Measurements from ENCODE around the gene PDE6D. TPM values are rescaled to one million over a fixed set of nuclear protein-coding genes. Genes with fewer than 3 reads are reported as not detected.
A peak's percentile ranks its signal among the peaks of the same experiment; 100 is the strongest.

PDE6D gene
- total and polyA plus RNA-seq, 2 of the 13 experiments (the other 11 are each of a cell fraction or from before 2014, with no cell fraction given) = 14.1 to 23.2 TPM

- Histone ChIP-seq H2AFZ (ENCODE audit: low read length) (no peak overlapping the region), H3K79me2 (ENCODE audit: insufficient read depth, low read length) (no peaks in the 10 kb centered on the region), H3K4me2 (ENCODE audit: low read depth, low read length) (no peak overlapping the region), H3K4me3 (replicated peaks in 1 of 3; ENCODE audit: insufficient read depth in 1 of 3, low read depth in 2 of 3, low read length in 3 of 3) (no peak overlapping the region), H3K27ac (ENCODE audit: extremely low read length, insufficient read depth, low read length) (no peak overlapping the region), H4K20me1 (ENCODE audit: insufficient read depth, low read length) (no peaks in the 10 kb centered on the region), H3K27me3 (ENCODE audit: control insufficient read depth in 1 of 2, insufficient read depth in 2 of 2, low read length in 2 of 2) (peaks cover 4 to 25% of the 10 kb centered on the region in 2 experiments; a peak in 3 of 5 replicates), H3K36me3 (replicated peaks in 1 of 2; ENCODE audit: control insufficient read depth in 1 of 2, insufficient read depth in 2 of 2, low read length in 2 of 2) (no peaks in the 10 kb centered on the region), H3K4me1 (ENCODE audit: insufficient read depth, low read length) (peaks cover 49% of the 10 kb centered on the region), H3K9me3 (ENCODE audit: low read length) (no peaks in the 10 kb centered on the region), H3K9ac (ENCODE audit: insufficient read depth, low read depth, low read length) (no peak overlapping the region)
- ATAC-seq (no peak), FAIRE-seq (no peak), DNase-seq (ENCODE audit: low spot score) (no peak)
- POLR2A ChIA-PET = interaction anchor here (0.7 to 5.3 kb wide), 3 partner anchors 10 to 19 kb away, joined by 4 to 44 read pairs (median 5); no protein-coding TSS in a partner anchor
- CTCF ChIA-PET (ENCODE audit: low intra/inter-chr PET ratio, low total read pairs) = no interaction called here
- in situ Hi-C loops (cut with HindIII; ENCODE audit: extremely low pct_ligation_motif_present, low pct_unique_long_range_greater_than_20kb) = no loop called here
- TF ChIP-seq REL (CRISPR knock-in tag; conservative IDR thresholded peaks at IDR 0.05) = no peak
- TF ChIP-seq ZNF724P (CRISPR knock-in tag; IDR thresholded peaks at IDR 0.05; ENCODE audit: borderline replicate concordance) = no peak
- BruUV-seq (replicated peaks) = no TSS peak
- 23% methylated on average over 9 of the region's 9 CpGs for WGBS (ENCODE audit: low lambda C conversion rate)
- intact Hi-C loops (cut with micrococcal nuclease; ENCODE audit: unreplicated experiment) = no loop called here
Observed at GRCh38 chr2:231691251-231691772, 89.8 kb downstream of the PDE6D start.

DNA sequence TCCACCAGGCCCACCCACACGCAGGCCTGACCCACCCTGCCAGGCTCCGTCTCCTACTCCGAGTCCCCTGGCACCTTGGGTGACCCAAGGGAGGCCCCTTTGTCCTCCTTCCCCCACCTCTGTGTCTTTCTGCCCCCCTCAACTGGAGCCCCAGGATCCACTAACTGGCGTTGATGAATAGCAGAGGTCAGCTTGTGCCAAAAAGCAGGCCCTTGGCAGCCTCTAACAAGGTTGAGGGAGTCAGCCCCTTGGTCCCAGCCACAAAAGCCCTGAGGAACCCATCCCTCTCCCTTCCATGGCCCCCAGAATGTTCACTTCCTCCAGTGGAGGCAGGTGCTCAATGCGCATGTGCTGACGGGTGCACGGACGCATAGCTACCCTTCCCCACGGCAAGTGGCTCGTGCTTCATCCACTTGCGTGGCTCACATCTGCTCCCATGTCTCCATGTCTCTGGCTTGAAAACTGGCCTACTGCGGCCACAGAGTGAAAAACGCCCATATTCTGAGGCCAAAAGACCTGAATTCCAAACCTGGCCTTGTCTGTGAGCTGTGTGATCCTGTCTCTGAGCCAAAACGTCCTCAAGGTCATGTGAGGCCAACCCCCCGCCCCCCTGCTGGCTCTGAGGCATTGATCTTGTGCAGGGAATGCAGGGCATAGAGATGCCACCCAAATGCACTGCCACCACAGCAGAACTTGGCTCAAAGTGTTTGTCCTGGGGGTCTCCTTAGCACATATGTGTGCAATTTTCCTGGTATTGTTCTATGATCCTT lies 91.8 kb downstream of the PDE6D start:
- peaks cover 4 to 33% of the 10 kb centered on the region in 2 experiments; a peak in 3 of 5 replicates for H3K27me3 ChIP-seq (ENCODE audit: control insufficient read depth in 1 of 2, insufficient read depth in 2 of 2, low read length in 2 of 2)
- CTCF ChIA-PET (ENCODE audit: low intra/inter-chr PET ratio, low total read pairs) = no interaction called here

More for the DNA sequence above, 91.8 kb downstream of the PDE6D start:
- Histone ChIP-seq H3K36me3 (replicated peaks in 1 of 2; ENCODE audit: control insufficient read depth in 1 of 2, insufficient read depth in 2 of 2, low read length in 2 of 2) (no peaks in the 10 kb centered on the region), H3K4me2 (ENCODE audit: low read depth, low read length) (no peak overlapping the region), H3K9ac (ENCODE audit: insufficient read depth, low read depth, low read length) (no peak overlapping the region), H3K4me3 (replicated peaks in 1 of 3; ENCODE audit: insufficient read depth in 1 of 3, low read depth in 2 of 3, low read length in 3 of 3) (no peak overlapping the region), H3K79me2 (ENCODE audit: insufficient read depth, low read length) (no peaks in the 10 kb centered on the region), H4K20me1 (ENCODE audit: insufficient read depth, low read length) (no peaks in the 10 kb centered on the region), H3K9me3 (ENCODE audit: low read length) (no peaks in the 10 kb centered on the region), H3K27ac (ENCODE audit: extremely low read length, insufficient read depth, low read length) (no peak overlapping the region), H2AFZ (ENCODE audit: low read length) (no peak overlapping the region), H3K4me1 (ENCODE audit: insufficient read depth, low read length) (peaks cover 47% of the 10 kb centered on the region)
- intact Hi-C loops (cut with micrococcal nuclease; ENCODE audit: unreplicated experiment) = no loop called here
- WGBS (ENCODE audit: low lambda C conversion rate) = 65% methylated on average over 15 of the region's 15 CpGs
- in situ Hi-C loops (cut with HindIII; ENCODE audit: extremely low pct_ligation_motif_present, low pct_unique_long_range_greater_than_20kb) = no loop called here
- DNase-seq (ENCODE audit: low spot score) = no peak
- no peak for FAIRE-seq
- POLR2A ChIA-PET = interaction anchor here (1.0 to 5.3 kb wide), 6 partner anchors 14 to 24 kb away, joined by 3 to 44 read pairs (median 9); partner anchors contain the start of gene PTMA
- ATAC-seq = no peak
- TF ChIP-seq ELF1 (CRISPR knock-in tag; IDR thresholded peaks at IDR 0.05) (no peak), DNMT3B (CRISPR knock-in tag; conservative IDR thresholded peaks at IDR 0.05) (no peak), ZNF788 (CRISPR knock-in tag; IDR thresholded peaks at IDR 0.05; ENCODE audit: borderline replicate concordance) (0 out of 2 replicates have a peak, but pooled peaks have one; percentile 21), DPF2 (CRISPR knock-in tag; IDR thresholded peaks at IDR 0.05; ENCODE audit: borderline replicate concordance, low read depth) (no peak), ZNF768 (CRISPR knock-in tag; IDR thresholded peaks at IDR 0.05) (peak; percentile 88), RARG (CRISPR knock-in tag; IDR thresholded peaks at IDR 0.05; ENCODE audit: low read depth) (no peak), SMAD3 (CRISPR knock-in tag; IDR thresholded peaks at IDR 0.05) (no peak), SMARCC2 (IDR thresholded peaks at IDR 0.05) (no peak), TBX2 (CRISPR knock-in tag; IDR thresholded peaks at IDR 0.05; ENCODE audit: borderline replicate concordance) (0 out of 2 replicates have a peak, but pooled peaks have one; percentile 34), TMF1 (CRISPR knock-in tag; IDR thresholded peaks at IDR 0.05; ENCODE audit: low read depth) (no peak), EED (CRISPR knock-in tag; IDR thresholded peaks at IDR 0.05) (0 out of 2 replicates have a peak, but pooled peaks have one; percentile 56)
- no TSS peak for BruUV-seq (replicated peaks)
